DMS53 treated with DMSO at 0.1 percent for 48 hours (cell line): ENCODE data around the gene SCAPER.
"Not testable (repeated sequence)": the region's sequence is repeated elsewhere in the genome, so short reads cannot be mapped to it uniquely, and the experiment has no call there.

Source experiments
- DNase-seq: peaks from one replicate; lab custom pipeline; 2025; ENCODE audit not compliant: unreplicated experiment; lab: John Stamatoyannopoulos, UW

SCAPER gene

GRCh38 chr15:76298986-76299385 is 606.2 kb downstream of the SCAPER start:
- DNase-seq: no peak

- not testable (repeated sequence) for DNase-seq
Measured at GRCh38 chr15:76297951-76298350, 607.2 kb downstream of the SCAPER start.
